ENCODE measurements around the gene ARL6IP6.

- no peak for TF ChIP-seq CTCF (IDR thresholded peaks at IDR 0.05)
- TF ChIP-seq EP300 (IDR thresholded peaks at IDR 0.05), result no peak
- TF ChIP-seq POLR2A (IDR thresholded peaks at IDR 0.05; ENCODE audit: low read depth), result no peak
These were observed 48.5 kb downstream of the ARL6IP6 start for GRCh38 chr2:152766928-152767327.

Measured in esophagus muscularis mucosa (tissue), 4 donors.